ENCODE results near the gene KLF13.
A peak's percentile ranks its signal among the peaks of the same experiment; 100 is the strongest.

KLF13 gene

GRCh38 chr15:31327669-31328427 lies 1.2 kb downstream of the KLF13 start:
- Histone ChIP-seq H3K36me3 (replicated peaks) (no peaks in the 10 kb centered on the region), H3K4me3 (peak overlapping the region; percentile 52), H3K27me3 (ENCODE audit: low read depth) (no peaks in the 10 kb centered on the region), H3K9me3 (no peaks in the 10 kb centered on the region), H3K4me1 (peaks cover 3% of the 10 kb centered on the region)
- in situ Hi-C loops (cut with MboI; ENCODE audit: low sequenced_read_pairs), result loop anchor here (10.0 kb wide), 1 partner anchor 113 kb away; no protein-coding TSS in a partner anchor
- DNase-seq (ENCODE audit: low spot score in 2 of 2), result peak; percentile 8 to 63

DNA sequence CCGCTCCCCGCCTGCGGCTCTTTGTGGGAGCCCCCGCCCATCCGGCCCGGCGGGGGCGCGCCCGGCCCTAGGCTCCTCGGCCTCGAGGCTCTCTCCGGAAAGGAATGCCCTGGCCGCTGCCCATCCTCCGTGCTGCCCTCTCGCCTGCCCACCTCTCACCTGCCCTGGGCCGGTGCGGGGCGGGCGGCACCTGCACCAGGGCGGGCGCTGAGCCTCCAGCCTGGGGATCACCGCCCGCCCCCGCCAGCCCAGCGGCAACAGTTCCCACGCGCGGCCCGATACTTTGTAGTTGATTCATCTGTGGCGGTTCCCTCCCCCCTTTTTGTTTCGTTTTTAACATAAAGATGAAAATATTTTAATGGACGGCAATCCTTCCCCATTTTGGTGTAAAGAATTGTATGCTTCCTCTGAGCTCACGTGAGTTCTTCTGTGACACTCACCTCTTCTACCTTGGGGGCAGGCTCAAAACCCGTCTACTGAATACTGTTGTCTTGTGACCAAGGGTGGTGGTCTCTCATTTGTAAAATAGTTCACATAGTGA lies 1.9 kb downstream of the KLF13 start:
- H3K27me3 ChIP-seq (ENCODE audit: low read depth), result no peaks in the 10 kb centered on the region

DNA sequence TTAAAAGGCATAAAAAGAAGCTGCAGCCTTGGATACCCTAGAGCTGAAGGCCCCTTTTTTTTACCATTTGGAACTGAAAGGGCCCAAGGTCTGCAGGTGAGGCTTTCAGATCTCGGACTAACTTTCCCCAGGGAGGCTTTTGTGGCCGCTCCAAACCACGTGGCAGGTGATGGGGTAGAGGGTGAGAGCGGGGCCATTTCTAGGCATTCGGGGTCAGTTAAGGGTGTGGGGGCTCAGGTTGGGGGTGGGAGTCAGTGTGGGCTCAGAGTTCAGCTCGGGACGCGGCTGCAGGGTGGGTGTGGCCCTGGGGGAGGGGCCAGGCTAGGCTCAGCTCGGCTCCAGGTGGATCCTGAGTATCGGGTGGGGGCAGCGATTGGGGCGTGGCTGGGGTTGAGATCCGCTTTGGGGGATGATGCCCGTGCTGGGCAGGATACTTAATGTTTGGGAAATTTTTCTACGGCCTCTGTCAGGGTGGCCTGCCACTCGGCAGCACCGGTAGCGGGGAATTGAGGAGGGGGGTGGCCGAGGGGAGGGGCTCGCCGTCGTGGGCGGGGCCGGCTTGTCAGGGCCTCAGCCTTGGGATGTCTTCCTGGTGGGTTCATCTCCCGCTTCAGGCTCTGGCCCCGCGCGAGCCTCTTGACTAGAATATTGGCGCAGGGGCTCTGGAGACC lies 2.5 kb downstream of the KLF13 start:
- in situ Hi-C loops (cut with MboI; ENCODE audit: low sequenced_read_pairs), result loop anchor here (10.0 kb wide), 1 partner anchor 114 kb away; no protein-coding TSS in a partner anchor
- H3K4me3 ChIP-seq, result peak overlapping the region; percentile 52
- peak in 1 of 2 experiments; percentile 53 for DNase-seq (ENCODE audit: low spot score in 2 of 2)

More for the DNA sequence above, 1.9 kb downstream of the KLF13 start:
- Histone ChIP-seq H3K4me1 (peaks cover 3% of the 10 kb centered on the region), H3K4me3 (peak overlapping the region; percentile 52), H3K9me3 (no peaks in the 10 kb centered on the region), H3K36me3 (replicated peaks) (no peaks in the 10 kb centered on the region; the same call in 1 of the 2 replicates)
- no peak for DNase-seq (ENCODE audit: low spot score in 2 of 2)
- in situ Hi-C loops (cut with MboI; ENCODE audit: low sequenced_read_pairs), result loop anchor here (10.0 kb wide), 1 partner anchor 114 kb away; no protein-coding TSS in a partner anchor

DNA sequence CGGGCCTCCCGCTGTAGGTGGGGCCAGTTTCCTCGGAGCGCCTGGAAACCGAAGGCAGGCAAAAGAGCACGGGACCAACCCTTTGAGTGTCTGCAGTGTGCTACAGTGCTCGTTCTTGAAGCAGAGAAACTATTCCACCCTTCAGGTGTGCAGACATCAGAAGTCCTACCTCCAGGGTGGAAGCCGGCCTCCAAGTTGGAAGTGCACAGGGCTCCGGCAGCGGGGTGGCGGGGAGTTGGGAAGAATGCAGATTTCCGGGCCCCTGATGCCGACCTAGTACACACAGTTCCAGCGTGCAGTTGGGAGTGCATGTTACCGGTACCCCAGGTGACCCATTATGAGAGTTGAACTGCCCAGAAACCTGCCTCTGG lies 3.0 kb downstream of the KLF13 start:
- Histone ChIP-seq H3K9me3 (no peaks in the 10 kb centered on the region), H3K4me3 (no peak overlapping the region), H3K27me3 (ENCODE audit: low read depth) (no peaks in the 10 kb centered on the region), H3K4me1 (peaks cover 3% of the 10 kb centered on the region), H3K36me3 (replicated peaks) (no peaks in the 10 kb centered on the region; the same call in 1 of the 2 replicates)
- DNase-seq (ENCODE audit: low spot score in 2 of 2), result no peak
- in situ Hi-C loops (cut with MboI; ENCODE audit: low sequenced_read_pairs), result loop anchor here (10.0 kb wide), 1 partner anchor 115 kb away; no protein-coding TSS in a partner anchor

More for the DNA sequence above, 2.5 kb downstream of the KLF13 start:
- Histone ChIP-seq H3K9me3 (no peaks in the 10 kb centered on the region), H3K36me3 (replicated peaks) (no peaks in the 10 kb centered on the region; the same call in 1 of the 2 replicates), H3K4me1 (peaks cover 3% of the 10 kb centered on the region), H3K27me3 (ENCODE audit: low read depth) (no peaks in the 10 kb centered on the region)

- in situ Hi-C loops (cut with MboI; ENCODE audit: low sequenced_read_pairs), result no loop called here
Observed at GRCh38 chr15:31330111-31330785, 3.6 kb downstream of the KLF13 start.

DNA sequence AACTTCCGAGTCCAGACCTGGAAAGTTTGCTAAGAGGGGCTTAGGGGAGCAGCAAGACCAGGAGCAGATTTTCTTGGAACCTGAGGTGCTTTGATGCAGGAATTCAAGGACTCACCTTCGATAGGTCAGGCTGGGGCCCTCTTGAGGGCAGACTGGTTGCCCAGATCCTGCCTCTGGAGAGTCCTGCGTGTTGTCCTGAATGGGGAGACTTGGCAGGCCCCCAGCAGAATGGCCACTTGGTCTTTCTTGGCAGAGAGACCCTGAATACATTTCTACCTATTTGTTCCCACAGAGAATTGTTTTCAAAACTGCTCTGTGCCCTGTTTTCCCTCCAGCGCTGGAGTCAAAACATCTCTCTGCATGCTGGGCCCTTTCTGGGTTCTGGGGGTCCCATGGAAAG lies 4.2 kb downstream of the KLF13 start:
- no peak overlapping the region for H3K4me3 ChIP-seq
- in situ Hi-C loops (cut with MboI; ENCODE audit: low sequenced_read_pairs), result no loop called here
- no peak for DNase-seq (ENCODE audit: low spot score in 2 of 2)
- no peaks in the 10 kb centered on the region; the same call in 1 of the 2 replicates for H3K36me3 ChIP-seq (replicated peaks)
- no peaks in the 10 kb centered on the region for H3K9me3 ChIP-seq
- H3K4me1 ChIP-seq, result no peaks in the 10 kb centered on the region; the same call in 1 of the 2 replicates
- H3K27me3 ChIP-seq (ENCODE audit: low read depth), result no peaks in the 10 kb centered on the region

More at GRCh38 chr15:31330111-31330785, 3.6 kb downstream of the KLF13 start:
- Histone ChIP-seq H3K27me3 (ENCODE audit: low read depth) (no peaks in the 10 kb centered on the region), H3K4me1 (peaks cover 1% of the 10 kb centered on the region), H3K36me3 (replicated peaks) (no peaks in the 10 kb centered on the region; the same call in 1 of the 2 replicates), H3K4me3 (no peak overlapping the region), H3K9me3 (no peaks in the 10 kb centered on the region)
- no peak for DNase-seq (ENCODE audit: low spot score in 2 of 2)

GRCh38 chr15:31331389-31331788 lies 4.8 kb downstream of the KLF13 start:
- Histone ChIP-seq H3K4me3 (no peak overlapping the region), H3K9me3 (no peaks in the 10 kb centered on the region), H3K36me3 (replicated peaks) (no peaks in the 10 kb centered on the region; the same call in 1 of the 2 replicates), H3K4me1 (no peaks in the 10 kb centered on the region; the same call in 1 of the 2 replicates), H3K27me3 (ENCODE audit: low read depth) (no peaks in the 10 kb centered on the region)
- in situ Hi-C loops (cut with MboI; ENCODE audit: low sequenced_read_pairs), result no loop called here
- DNase-seq (ENCODE audit: low spot score in 2 of 2), result no peak

DNA sequence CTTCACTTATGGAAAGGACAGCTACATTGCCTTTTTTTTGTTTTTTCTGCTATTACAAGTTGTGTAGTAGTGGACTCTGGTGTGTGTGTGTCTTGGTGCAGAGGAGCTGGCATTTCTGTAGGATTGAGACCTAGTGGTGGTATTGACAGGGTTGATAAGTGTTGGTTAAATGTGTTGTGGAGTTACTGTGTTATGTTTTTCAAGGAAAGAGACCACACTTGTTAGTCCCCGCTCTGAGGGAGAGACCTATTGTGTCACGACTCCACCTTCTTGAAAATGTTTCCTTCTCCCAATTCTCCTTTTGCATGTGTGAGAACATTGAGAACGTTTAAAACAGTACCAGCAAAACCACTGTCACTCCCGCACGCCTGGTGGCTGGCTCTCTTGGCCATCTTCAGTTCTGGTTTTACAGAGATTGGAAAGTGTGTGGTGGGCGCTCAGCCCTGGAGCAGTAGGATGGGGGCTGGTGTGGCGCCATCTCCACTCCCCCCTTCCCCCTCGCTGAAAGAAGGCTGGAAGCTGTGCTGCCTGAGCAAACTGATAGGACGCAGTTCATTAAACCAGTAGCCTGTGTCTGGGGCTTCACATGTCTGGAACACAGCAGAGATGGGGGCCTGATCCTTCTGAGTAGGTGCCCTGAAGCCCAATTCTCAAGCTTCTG lies 5.5 kb downstream of the KLF13 start:
- Histone ChIP-seq H3K4me3 (no peak overlapping the region), H3K9me3 (no peaks in the 10 kb centered on the region), H3K36me3 (replicated peaks) (no peaks in the 10 kb centered on the region; the same call in 1 of the 2 replicates), H3K4me1 (no peaks in the 10 kb centered on the region; the same call in 1 of the 2 replicates), H3K27me3 (ENCODE audit: low read depth) (no peaks in the 10 kb centered on the region)
- in situ Hi-C loops (cut with MboI; ENCODE audit: low sequenced_read_pairs), result no loop called here
- DNase-seq (ENCODE audit: low spot score in 2 of 2), result no peak

GRCh38 chr15:31332681-31333071 lies 6.0 kb downstream of the KLF13 start:
- no peaks in the 10 kb centered on the region; the same call in 1 of the 2 replicates for H3K4me1 ChIP-seq
- no peaks in the 10 kb centered on the region for H3K9me3 ChIP-seq
- H3K4me3 ChIP-seq, result no peak overlapping the region
- H3K27me3 ChIP-seq (ENCODE audit: low read depth), result no peaks in the 10 kb centered on the region
- DNase-seq (ENCODE audit: low spot score in 2 of 2), result no peak
- in situ Hi-C loops (cut with MboI; ENCODE audit: low sequenced_read_pairs), result no loop called here
- no peaks in the 10 kb centered on the region; the same call in 1 of the 2 replicates for H3K36me3 ChIP-seq (replicated peaks)

- H3K4me1 ChIP-seq, result no peaks in the 10 kb centered on the region; the same call in 1 of the 2 replicates
Observed at GRCh38 chr15:31333119-31333518, 6.5 kb downstream of the KLF13 start.

GRCh38 chr15:31333820-31334219 lies 7.2 kb downstream of the KLF13 start:
- no peaks in the 10 kb centered on the region; the same call in 1 of the 2 replicates for H3K4me1 ChIP-seq
- no peak overlapping the region for H3K4me3 ChIP-seq
- in situ Hi-C loops (cut with MboI; ENCODE audit: low sequenced_read_pairs), result no loop called here
- H3K27me3 ChIP-seq (ENCODE audit: low read depth), result no peaks in the 10 kb centered on the region
- no peaks in the 10 kb centered on the region; the same call in 1 of the 2 replicates for H3K36me3 ChIP-seq (replicated peaks)
- no peak for DNase-seq (ENCODE audit: low spot score in 2 of 2)
- H3K9me3 ChIP-seq, result no peaks in the 10 kb centered on the region

More at GRCh38 chr15:31333119-31333518, 6.5 kb downstream of the KLF13 start:
- Histone ChIP-seq H3K9me3 (no peaks in the 10 kb centered on the region), H3K36me3 (replicated peaks) (no peaks in the 10 kb centered on the region; the same call in 1 of the 2 replicates), H3K4me3 (no peak overlapping the region), H3K27me3 (ENCODE audit: low read depth) (no peaks in the 10 kb centered on the region)
- in situ Hi-C loops (cut with MboI; ENCODE audit: low sequenced_read_pairs), result no loop called here
- DNase-seq (ENCODE audit: low spot score in 2 of 2), result no peak

DNA sequence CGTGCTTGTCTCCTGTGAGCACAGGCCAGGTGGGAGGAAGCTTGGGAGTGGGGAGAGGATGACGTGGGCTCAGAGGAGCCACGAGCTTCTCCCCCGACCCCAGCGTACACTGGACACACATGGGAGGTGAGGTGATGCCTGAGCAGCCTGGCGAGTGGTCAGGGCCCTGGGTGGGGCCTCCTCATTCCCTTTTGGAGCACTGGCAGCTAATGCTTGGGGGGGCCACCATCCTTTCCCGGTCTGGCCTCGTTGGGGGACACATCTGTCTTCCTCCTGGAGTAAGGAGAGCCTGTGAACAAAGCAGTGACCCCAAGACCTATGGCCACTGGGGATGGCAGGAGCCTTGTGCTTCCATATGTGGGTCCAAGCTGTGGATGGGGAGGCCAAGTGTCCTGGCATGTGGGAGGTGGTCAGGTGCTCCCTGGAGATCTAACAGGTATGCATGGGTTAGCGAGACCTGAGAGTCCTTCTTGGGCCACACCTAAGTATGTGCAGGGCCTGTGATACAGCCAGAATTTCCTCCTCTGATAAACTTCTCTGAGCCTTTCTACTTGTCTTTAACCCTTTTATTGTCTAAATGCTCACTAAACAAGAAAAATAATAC lies 9.5 kb downstream of the KLF13 start:
- Histone ChIP-seq H3K27me3 (ENCODE audit: low read depth) (no peaks in the 10 kb centered on the region), H3K36me3 (replicated peaks) (no peaks in the 10 kb centered on the region; the same call in 1 of the 2 replicates), H3K9me3 (no peaks in the 10 kb centered on the region), H3K4me3 (no peak overlapping the region), H3K4me1 (no peaks in the 10 kb centered on the region)
- in situ Hi-C loops (cut with MboI; ENCODE audit: low sequenced_read_pairs), result no loop called here
- no peak for DNase-seq (ENCODE audit: low spot score in 2 of 2)

All from HAP-1 (cell line).